ENCODE data around the gene GSX2.

DNA sequence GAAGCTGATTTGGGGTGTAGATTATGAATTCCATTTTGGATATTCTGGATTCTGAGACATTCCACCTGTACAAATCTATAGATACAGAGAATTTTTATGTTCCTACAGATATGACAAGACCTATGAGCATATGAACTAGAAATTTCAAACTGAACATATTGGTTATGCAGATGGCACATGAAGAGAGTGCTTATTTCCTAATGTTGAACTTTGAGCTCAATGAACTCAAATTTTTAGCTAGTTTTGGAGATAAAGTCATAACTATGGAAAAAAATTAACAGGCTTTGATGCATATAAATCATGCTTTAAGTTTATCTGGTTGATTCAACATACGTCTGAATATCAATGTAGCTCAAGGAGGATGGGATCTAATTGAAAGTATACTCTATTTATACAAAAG, 44.5 kb upstream of the GSX2 start:
- TF ChIP-seq CEBPB (IDR thresholded peaks at IDR 0.05) = no peak
- TF ChIP-seq, protein P1, sequence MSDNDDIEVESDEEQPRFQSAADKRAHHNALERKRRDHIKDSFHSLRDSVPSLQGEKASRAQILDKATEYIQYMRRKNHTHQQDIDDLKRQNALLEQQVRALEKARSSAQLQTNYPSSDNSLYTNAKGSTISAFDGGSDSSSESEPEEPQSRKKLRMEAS (IDR thresholded peaks at IDR 0.05) = no peak
- TF ChIP-seq, protein P2, sequence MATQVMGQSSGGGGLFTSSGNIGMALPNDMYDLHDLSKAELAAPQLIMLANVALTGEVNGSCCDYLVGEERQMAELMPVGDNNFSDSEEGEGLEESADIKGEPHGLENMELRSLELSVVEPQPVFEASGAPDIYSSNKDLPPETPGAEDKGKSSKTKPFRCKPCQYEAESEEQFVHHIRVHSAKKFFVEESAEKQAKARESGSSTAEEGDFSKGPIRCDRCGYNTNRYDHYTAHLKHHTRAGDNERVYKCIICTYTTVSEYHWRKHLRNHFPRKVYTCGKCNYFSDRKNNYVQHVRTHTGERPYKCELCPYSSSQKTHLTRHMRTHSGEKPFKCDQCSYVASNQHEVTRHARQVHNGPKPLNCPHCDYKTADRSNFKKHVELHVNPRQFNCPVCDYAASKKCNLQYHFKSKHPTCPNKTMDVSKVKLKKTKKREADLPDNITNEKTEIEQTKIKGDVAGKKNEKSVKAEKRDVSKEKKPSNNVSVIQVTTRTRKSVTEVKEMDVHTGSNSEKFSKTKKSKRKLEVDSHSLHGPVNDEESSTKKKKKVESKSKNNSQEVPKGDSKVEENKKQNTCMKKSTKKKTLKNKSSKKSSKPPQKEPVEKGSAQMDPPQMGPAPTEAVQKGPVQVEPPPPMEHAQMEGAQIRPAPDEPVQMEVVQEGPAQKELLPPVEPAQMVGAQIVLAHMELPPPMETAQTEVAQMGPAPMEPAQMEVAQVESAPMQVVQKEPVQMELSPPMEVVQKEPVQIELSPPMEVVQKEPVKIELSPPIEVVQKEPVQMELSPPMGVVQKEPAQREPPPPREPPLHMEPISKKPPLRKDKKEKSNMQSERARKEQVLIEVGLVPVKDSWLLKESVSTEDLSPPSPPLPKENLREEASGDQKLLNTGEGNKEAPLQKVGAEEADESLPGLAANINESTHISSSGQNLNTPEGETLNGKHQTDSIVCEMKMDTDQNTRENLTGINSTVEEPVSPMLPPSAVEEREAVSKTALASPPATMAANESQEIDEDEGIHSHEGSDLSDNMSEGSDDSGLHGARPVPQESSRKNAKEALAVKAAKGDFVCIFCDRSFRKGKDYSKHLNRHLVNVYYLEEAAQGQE (IDR thresholded peaks at IDR 0.05; ENCODE audit: low read depth) = no peak
- TF ChIP-seq ZBTB7A (IDR thresholded peaks at IDR 0.05; ENCODE audit: low read depth) = no peak

Measured in Ishikawa (cell line).